Sigmoid colon (tissue), 4 donors: ENCODE data around the gene ATP6V1G1.

ENCODE experiments used
- EP300 ChIP-seq, 4 donors: sonication (generic); formaldehyde crosslinking; IDR thresholded peaks; one replicate each; pipeline ENCODE4 v1.6.1; 2017; ENCODE audit warnings: antibody characterized with exemption in 4 of 4
- POLR2A ChIP-seq, 2 donors: fragments of 450-650 bp; IDR thresholded peaks; one replicate each; pipeline ENCODE4 v1.6.1; 2016; ENCODE audit warnings: antibody characterized with exemption in 2 of 2, mild to moderate bottlenecking in 2 of 2, moderate library complexity in 2 of 2
- TF ChIP-seq, protein P1 (sequence below), 4 experiments: fragments of 450-650 bp in 3 of 4; fragments of 200-600 bp in 1 of 4; IDR thresholded peaks; one replicate each; pipeline ENCODE4 v1.5.1; 2016 to 2019; ENCODE audit warnings: antibody characterized with exemption in 4 of 4, mild to moderate bottlenecking in 3 of 4, moderate library complexity in 2 of 4

DNA sequence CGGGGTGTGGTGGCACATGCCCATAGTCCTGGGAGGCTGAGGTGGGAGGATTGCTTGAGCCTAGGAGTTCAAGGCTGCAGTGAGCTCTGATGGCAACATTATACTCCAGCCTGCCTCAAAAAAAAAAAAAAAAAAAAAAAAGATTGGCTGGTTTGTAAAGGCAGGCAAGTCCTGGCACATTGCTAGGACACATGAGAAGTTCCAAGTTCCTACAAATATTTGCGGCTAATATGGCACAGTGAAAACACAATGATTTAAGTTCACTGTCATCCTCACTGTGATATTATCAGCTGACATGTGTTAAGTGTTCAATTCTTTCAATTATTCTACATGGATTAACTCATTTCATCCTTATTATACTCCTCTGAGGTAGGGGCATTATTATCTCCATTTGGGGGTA lies 43.6 kb downstream of the ATP6V1G1 start:
- TF ChIP-seq, protein P1, sequence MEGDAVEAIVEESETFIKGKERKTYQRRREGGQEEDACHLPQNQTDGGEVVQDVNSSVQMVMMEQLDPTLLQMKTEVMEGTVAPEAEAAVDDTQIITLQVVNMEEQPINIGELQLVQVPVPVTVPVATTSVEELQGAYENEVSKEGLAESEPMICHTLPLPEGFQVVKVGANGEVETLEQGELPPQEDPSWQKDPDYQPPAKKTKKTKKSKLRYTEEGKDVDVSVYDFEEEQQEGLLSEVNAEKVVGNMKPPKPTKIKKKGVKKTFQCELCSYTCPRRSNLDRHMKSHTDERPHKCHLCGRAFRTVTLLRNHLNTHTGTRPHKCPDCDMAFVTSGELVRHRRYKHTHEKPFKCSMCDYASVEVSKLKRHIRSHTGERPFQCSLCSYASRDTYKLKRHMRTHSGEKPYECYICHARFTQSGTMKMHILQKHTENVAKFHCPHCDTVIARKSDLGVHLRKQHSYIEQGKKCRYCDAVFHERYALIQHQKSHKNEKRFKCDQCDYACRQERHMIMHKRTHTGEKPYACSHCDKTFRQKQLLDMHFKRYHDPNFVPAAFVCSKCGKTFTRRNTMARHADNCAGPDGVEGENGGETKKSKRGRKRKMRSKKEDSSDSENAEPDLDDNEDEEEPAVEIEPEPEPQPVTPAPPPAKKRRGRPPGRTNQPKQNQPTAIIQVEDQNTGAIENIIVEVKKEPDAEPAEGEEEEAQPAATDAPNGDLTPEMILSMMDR (IDR thresholded peaks at IDR 0.05) = no peak
- no peak for TF ChIP-seq POLR2A (IDR thresholded peaks at IDR 0.05)
- TF ChIP-seq EP300 (IDR thresholded peaks at IDR 0.05) = no peak
